ENCODE results near the gene PBX1.

The PBX1 gene

GRCh38 chr1:164709541-164710278, 150.7 kb downstream of the PBX1 start:
- Histone ChIP-seq H3K27me3 (ENCODE audit: insufficient read depth, low read length, poor library complexity) (no peaks in the 10 kb centered on the region), H3K27ac (ENCODE audit: low read length) (no peak overlapping the region), H3K9ac (ENCODE audit: low read depth, low read length) (no peak overlapping the region), H3K4me1 (ENCODE audit: insufficient read depth, low read length) (no peaks in the 10 kb centered on the region), H3K4me3 (ENCODE audit: low read depth in 1 of 2, low read length in 2 of 2) (no peak overlapping the region), H2AFZ (ENCODE audit: low read depth, low read length) (no peak overlapping the region), H3K36me3 (ENCODE audit: insufficient read depth, low read length) (no peaks in the 10 kb centered on the region), H4K20me1 (ENCODE audit: insufficient read depth, low read length) (no peaks in the 10 kb centered on the region), H3K9me3 (ENCODE audit: insufficient read depth, low read length, severe bottlenecking) (no peaks in the 10 kb centered on the region), H3K4me2 (ENCODE audit: insufficient read depth, low read length) (no peak overlapping the region), H3K79me2 (ENCODE audit: insufficient read depth, low read length) (no peaks in the 10 kb centered on the region)
- ATAC-seq (ENCODE audit: insufficient read depth, low read depth) (no peak), DNase-seq (no peak)
- no peak for TF ChIP-seq EZH2 (IDR thresholded peaks at IDR 0.05; ENCODE audit: borderline replicate concordance, low read depth, low read length, severe bottlenecking)
- TF ChIP-seq, protein P1, sequence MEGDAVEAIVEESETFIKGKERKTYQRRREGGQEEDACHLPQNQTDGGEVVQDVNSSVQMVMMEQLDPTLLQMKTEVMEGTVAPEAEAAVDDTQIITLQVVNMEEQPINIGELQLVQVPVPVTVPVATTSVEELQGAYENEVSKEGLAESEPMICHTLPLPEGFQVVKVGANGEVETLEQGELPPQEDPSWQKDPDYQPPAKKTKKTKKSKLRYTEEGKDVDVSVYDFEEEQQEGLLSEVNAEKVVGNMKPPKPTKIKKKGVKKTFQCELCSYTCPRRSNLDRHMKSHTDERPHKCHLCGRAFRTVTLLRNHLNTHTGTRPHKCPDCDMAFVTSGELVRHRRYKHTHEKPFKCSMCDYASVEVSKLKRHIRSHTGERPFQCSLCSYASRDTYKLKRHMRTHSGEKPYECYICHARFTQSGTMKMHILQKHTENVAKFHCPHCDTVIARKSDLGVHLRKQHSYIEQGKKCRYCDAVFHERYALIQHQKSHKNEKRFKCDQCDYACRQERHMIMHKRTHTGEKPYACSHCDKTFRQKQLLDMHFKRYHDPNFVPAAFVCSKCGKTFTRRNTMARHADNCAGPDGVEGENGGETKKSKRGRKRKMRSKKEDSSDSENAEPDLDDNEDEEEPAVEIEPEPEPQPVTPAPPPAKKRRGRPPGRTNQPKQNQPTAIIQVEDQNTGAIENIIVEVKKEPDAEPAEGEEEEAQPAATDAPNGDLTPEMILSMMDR (IDR thresholded peaks at IDR 0.05; ENCODE audit: borderline replicate concordance, extremely low read depth, low read length, poor library complexity, severe bottlenecking), result no peak

DNA sequence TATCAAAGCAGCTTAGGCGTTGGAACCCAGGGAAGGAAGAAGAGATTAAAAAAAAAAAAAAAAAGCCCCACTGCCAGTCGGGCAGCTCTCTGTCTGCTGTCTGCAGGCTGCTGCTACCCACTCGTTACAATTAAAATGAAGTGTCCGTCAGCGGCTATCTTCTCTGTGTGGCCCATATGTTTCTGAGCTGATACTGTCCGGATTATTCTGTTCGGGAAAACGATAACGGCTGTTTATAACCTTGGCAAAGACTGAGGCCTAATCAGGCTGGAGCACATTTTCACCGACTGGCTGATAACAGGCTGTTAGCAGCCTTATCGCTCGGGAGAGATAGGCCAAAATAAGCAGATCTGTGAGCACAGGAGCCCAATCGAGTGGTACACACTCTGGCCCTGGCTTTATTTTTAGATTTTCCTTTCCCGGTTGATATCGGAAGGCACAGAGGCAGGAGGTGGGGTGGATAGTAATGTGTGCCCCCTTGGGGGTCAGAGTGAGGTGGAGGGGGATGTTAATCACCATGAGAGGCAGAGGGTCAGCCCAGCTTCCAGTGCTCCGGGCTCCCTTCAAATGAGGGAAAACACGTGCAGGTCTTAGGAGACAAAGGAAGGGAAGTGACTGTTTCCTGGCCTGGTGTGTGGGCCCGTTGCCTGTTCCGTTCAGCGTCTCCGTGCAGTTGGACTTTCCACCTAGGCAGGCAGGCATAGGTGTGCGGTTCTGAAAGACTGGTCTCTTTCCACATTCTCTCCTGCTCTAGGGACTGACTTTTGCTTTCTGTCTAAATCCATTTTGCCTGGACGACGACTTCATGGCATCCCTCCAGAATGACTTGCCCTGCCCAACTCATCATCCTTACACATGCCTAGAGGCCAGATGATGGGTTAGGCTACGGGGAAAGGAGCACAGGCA, 153.4 kb downstream of the PBX1 start:
- Histone ChIP-seq H3K79me2 (ENCODE audit: insufficient read depth, low read length) (no peaks in the 10 kb centered on the region), H3K4me2 (ENCODE audit: insufficient read depth, low read length) (no peak overlapping the region), H3K9me3 (ENCODE audit: insufficient read depth, low read length, severe bottlenecking) (no peaks in the 10 kb centered on the region), H3K4me3 (ENCODE audit: low read depth in 1 of 2, low read length in 2 of 2) (no peak overlapping the region), H3K27me3 (ENCODE audit: insufficient read depth, low read length, poor library complexity) (no peaks in the 10 kb centered on the region), H4K20me1 (ENCODE audit: insufficient read depth, low read length) (no peaks in the 10 kb centered on the region), H3K4me1 (ENCODE audit: insufficient read depth, low read length) (no peaks in the 10 kb centered on the region), H2AFZ (ENCODE audit: low read depth, low read length) (no peak overlapping the region), H3K27ac (ENCODE audit: low read length) (no peak overlapping the region), H3K9ac (ENCODE audit: low read depth, low read length) (no peak overlapping the region), H3K36me3 (ENCODE audit: insufficient read depth, low read length) (no peaks in the 10 kb centered on the region)
- no peak for ATAC-seq (ENCODE audit: insufficient read depth, low read depth)
- no peak for TF ChIP-seq EZH2 (IDR thresholded peaks at IDR 0.05; ENCODE audit: borderline replicate concordance, low read depth, low read length, severe bottlenecking)
- TF ChIP-seq, protein P1 (IDR thresholded peaks at IDR 0.05; ENCODE audit: borderline replicate concordance, extremely low read depth, low read length, poor library complexity, severe bottlenecking), result no peak
- no peak for DNase-seq

DNA sequence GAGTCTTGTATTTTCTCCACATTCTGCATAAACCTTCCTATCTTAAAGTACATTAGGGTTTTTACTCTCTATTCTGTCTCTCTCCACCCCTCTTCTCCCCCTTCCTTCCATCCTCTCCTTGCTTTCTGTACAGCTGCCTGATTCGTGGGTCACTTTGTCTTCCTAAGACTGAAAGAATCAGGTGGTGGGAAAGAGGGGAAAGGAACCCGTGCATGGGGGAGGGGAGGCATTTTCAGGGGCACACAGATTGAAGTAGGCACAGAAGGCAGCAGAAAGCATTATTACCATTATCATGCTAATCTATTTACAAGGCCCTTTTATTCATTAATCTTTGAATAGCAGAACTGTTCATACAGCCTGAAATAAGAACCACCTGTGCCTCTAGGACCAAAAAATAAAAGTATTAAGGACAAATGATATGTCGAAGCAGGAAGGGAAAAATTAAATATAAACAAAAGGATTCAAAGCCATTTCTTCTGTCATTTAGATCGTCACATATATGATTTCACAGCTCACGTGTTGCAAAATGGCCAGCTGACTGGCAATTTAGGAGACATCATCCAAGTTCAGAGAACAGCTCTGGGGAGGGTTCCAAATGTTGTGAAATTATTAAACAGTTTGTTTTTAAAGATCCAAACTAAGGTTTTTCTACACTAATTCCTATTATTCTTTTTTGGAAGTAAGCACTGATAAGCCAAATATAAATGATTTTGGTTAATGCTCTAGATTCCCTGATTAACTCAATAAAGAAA, 154.6 kb downstream of the PBX1 start:
- DNase-seq (no peak), ATAC-seq (ENCODE audit: insufficient read depth, low read depth) (no peak)
- TF ChIP-seq EZH2 (IDR thresholded peaks at IDR 0.05; ENCODE audit: borderline replicate concordance, low read depth, low read length, severe bottlenecking), result no peak
- TF ChIP-seq, protein P1 (IDR thresholded peaks at IDR 0.05; ENCODE audit: borderline replicate concordance, extremely low read depth, low read length, poor library complexity, severe bottlenecking), result no peak
- H3K4me1 ChIP-seq (ENCODE audit: insufficient read depth, low read length), result no peaks in the 10 kb centered on the region
- H3K9ac ChIP-seq (ENCODE audit: low read depth, low read length), result no peak overlapping the region
- no peak overlapping the region for H3K4me2 ChIP-seq (ENCODE audit: insufficient read depth, low read length)
- H3K4me3 ChIP-seq (ENCODE audit: low read depth in 1 of 2, low read length in 2 of 2), result no peak overlapping the region
- H3K9me3 ChIP-seq (ENCODE audit: insufficient read depth, low read length, severe bottlenecking), result no peaks in the 10 kb centered on the region
- H2AFZ ChIP-seq (ENCODE audit: low read depth, low read length), result no peak overlapping the region
- H4K20me1 ChIP-seq (ENCODE audit: insufficient read depth, low read length), result no peaks in the 10 kb centered on the region
- H3K27me3 ChIP-seq (ENCODE audit: insufficient read depth, low read length, poor library complexity), result no peaks in the 10 kb centered on the region
- H3K27ac ChIP-seq (ENCODE audit: low read length), result no peak overlapping the region
- H3K79me2 ChIP-seq (ENCODE audit: insufficient read depth, low read length), result no peaks in the 10 kb centered on the region
- H3K36me3 ChIP-seq (ENCODE audit: insufficient read depth, low read length), result no peaks in the 10 kb centered on the region

All from DND-41 (cell line).